ENCODE data around the gene NECTIN2.

NECTIN2 gene

GRCh38 chr19:44927746-44928145 is 81.6 kb downstream of the NECTIN2 start:
- no peak for FAIRE-seq
- DNase-seq (ENCODE audit: insufficient read length) = no peak
- no peak for TF ChIP-seq TAF1 (IDR thresholded peaks at IDR 0.05; ENCODE audit: borderline replicate concordance, low read depth, low read length)
- no peak for TF ChIP-seq POLR2AphosphoS5 (IDR thresholded peaks at IDR 0.05; ENCODE audit: low read depth, low read length)
- TF ChIP-seq POLR2A (IDR thresholded peaks at IDR 0.05; ENCODE audit: low read depth, low read length) = no peak

- DNase-seq (ENCODE audit: insufficient read length) = no peak
- TF ChIP-seq TAF1 (IDR thresholded peaks at IDR 0.05; ENCODE audit: borderline replicate concordance, low read depth, low read length) (no peak), POLR2A (IDR thresholded peaks at IDR 0.05; ENCODE audit: low read depth, low read length) (no peak), POLR2AphosphoS5 (IDR thresholded peaks at IDR 0.05; ENCODE audit: low read depth, low read length) (no peak)
- no peak for FAIRE-seq
Observed at GRCh38 chr19:44930088-44930487, 84.0 kb downstream of the NECTIN2 start.

GRCh38 chr19:44931541-44931940 is 85.4 kb downstream of the NECTIN2 start:
- FAIRE-seq = no peak
- no peak for TF ChIP-seq POLR2AphosphoS5 (IDR thresholded peaks at IDR 0.05; ENCODE audit: low read depth, low read length)
- DNase-seq (ENCODE audit: insufficient read length) = no peak
